Stimulated activated CD4-positive, alpha-beta T cell treated with anti-CD3 and anti-CD28 coated beads, Interleukin-12 subunit alpha, Interleukin-12 subunit beta, amount 100 ng/mL, for 48 hours (primary cell): Measurements from ENCODE around the gene RNU1-4.
"Not testable (repeated sequence)": the region's sequence is repeated elsewhere in the genome, so short reads cannot be mapped to it uniquely, and the experiment has no call there.

Source experiments
- DNase-seq, 3 donors: peaks; one replicate each; pipeline ENCODE4 v3.0.0-alpha.2; 2020; ENCODE audit warnings: low read depth in 2 of 3, low spot score in 1 of 3

Gene RNU1-4

GRCh38 chr1:16708704-16709103, 31.6 kb upstream of the RNU1-4 start:
- DNase-seq: not testable (repeated sequence)

- DNase-seq: peak in 1 of 3 donors; percentile 44
These were observed 30.6 kb upstream of the RNU1-4 start for GRCh38 chr1:16709659-16710087.

- not testable (repeated sequence) for DNase-seq
These were observed 29.7 kb upstream of the RNU1-4 start for GRCh38 chr1:16710618-16711017.

- not testable (repeated sequence) for DNase-seq
These were observed 28.2 kb upstream of the RNU1-4 start for GRCh38 chr1:16712131-16712530.

GRCh38 chr1:16712582-16712981, 27.7 kb upstream of the RNU1-4 start:
- DNase-seq: not testable (repeated sequence)

- not testable (repeated sequence) for DNase-seq
These were observed 27.3 kb upstream of the RNU1-4 start for GRCh38 chr1:16712984-16713383.

GRCh38 chr1:16713480-16713879, 26.8 kb upstream of the RNU1-4 start:
- DNase-seq: not testable (repeated sequence)

GRCh38 chr1:16716691-16717335, 23.5 kb upstream of the RNU1-4 start:
- DNase-seq: no peak

- DNase-seq: no peak
These were observed 22.8 kb upstream of the RNU1-4 start for GRCh38 chr1:16717336-16718098.

- DNase-seq: not testable (repeated sequence)
These were observed 22.0 kb upstream of the RNU1-4 start for GRCh38 chr1:16718099-16718907.

- no peak for DNase-seq
These were observed 21.3 kb upstream of the RNU1-4 start for GRCh38 chr1:16718908-16719533.

GRCh38 chr1:16719571-16720350, 20.6 kb upstream of the RNU1-4 start:
- no peak for DNase-seq

- DNase-seq: no peak
These were observed 19.7 kb upstream of the RNU1-4 start for GRCh38 chr1:16720351-16721223.

- no peak for DNase-seq
These were observed 18.3 kb upstream of the RNU1-4 start for GRCh38 chr1:16721871-16722641.

GRCh38 chr1:16724718-16725438, 15.4 kb upstream of the RNU1-4 start:
- DNase-seq: no peak

- not testable (repeated sequence) for DNase-seq
These were observed 14.7 kb upstream of the RNU1-4 start for GRCh38 chr1:16725439-16726245.
